HCT116 (cell line): ENCODE measurements around the gene PNPLA6.

Experiments
- CTCF ChIP-seq, 3 experiments: fragments of 200-600 bp in 1 of 3; sonication (generic) in 1 of 3; IDR thresholded peaks in 2 of 3; conservative IDR thresholded peaks in 1 of 3; 2 replicates each; pipeline ENCODE4 v1.5.1; 2012 to 2017; ENCODE audit warnings: low read depth in 2 of 3, low read length in 2 of 3, antibody characterized with exemption in 1 of 3, borderline replicate concordance in 1 of 3, control low read depth in 1 of 3, mild to moderate bottlenecking in 1 of 3, mixed read lengths in 1 of 3, mixed run types in 1 of 3, moderate library complexity in 1 of 3; ENCODE audit not compliant: insufficient read depth in 1 of 3
- POLR2A ChIP-seq: IDR thresholded peaks from 2 replicates; pipeline ENCODE4 v1.7.0; 2011; ENCODE audit warnings: borderline replicate concordance; ENCODE audit not compliant: insufficient read depth, insufficient read length; ENCODE audit errors: extremely low read depth
- POLR2AphosphoS5 ChIP-seq: IDR thresholded peaks from 2 replicates; pipeline ENCODE4 v1.6.1; 2011; ENCODE audit warnings: mild to moderate bottlenecking, low read depth, low read length, moderate library complexity
- RAD21 ChIP-seq: IDR thresholded peaks from 2 replicates; pipeline ENCODE4 v1.6.1; 2012; ENCODE audit warnings: low read depth, mild to moderate bottlenecking
- TF ChIP-seq, protein P1 (sequence below): IDR thresholded peaks from 2 replicates; pipeline ENCODE4 v1.6.1; 2011; ENCODE audit warnings: mild to moderate bottlenecking, low read length, moderate library complexity; ENCODE audit not compliant: insufficient replicate concordance; ENCODE audit errors: extremely low read depth

DNA sequence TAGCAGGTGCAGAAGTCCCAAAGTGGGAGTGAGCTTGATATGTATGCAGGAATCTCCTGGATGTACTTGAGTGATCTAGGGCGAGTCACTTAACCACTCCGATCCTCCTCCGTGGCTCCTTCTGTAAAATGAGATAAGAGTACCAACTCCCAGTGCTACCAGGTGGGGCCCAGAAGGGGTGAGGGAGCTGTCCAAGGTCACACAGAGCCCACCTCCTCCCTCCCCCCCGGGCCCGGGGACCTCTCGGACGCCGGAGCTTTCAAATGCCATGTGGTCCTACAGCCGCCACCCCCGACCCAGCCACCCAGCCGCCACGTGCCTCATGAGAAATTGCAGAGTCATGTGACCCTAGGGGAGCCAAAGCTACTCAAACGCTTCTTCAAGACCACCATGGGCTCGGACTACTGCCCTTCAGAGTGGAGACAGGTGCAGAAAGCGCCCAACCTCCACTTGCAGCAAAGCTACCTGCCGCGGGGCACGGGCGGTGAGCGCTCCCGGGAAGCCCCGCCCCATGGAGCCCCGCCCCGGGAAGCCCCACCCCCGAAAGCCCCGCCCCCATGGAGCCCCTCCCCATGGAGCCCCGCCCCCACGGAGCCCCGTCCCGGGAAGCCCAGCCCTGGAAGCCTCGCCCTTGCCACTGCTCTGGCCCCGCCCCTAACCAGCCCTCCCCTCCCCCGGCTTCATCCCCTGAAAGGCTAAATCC is 29.7 kb upstream of the PNPLA6 start:
- TF ChIP-seq POLR2A = peak; percentile 31
- TF ChIP-seq RAD21 = no peak
- TF ChIP-seq CTCF (IDR thresholded peaks at IDR 0.05 in 2 of 3, conservative IDR thresholded peaks at IDR 0.05 in 1 of 3; ENCODE audit: borderline replicate concordance in 1 of 3, insufficient read depth in 1 of 3, low read depth in 2 of 3, low read length in 2 of 3) = no peak
- TF ChIP-seq, protein P1, sequence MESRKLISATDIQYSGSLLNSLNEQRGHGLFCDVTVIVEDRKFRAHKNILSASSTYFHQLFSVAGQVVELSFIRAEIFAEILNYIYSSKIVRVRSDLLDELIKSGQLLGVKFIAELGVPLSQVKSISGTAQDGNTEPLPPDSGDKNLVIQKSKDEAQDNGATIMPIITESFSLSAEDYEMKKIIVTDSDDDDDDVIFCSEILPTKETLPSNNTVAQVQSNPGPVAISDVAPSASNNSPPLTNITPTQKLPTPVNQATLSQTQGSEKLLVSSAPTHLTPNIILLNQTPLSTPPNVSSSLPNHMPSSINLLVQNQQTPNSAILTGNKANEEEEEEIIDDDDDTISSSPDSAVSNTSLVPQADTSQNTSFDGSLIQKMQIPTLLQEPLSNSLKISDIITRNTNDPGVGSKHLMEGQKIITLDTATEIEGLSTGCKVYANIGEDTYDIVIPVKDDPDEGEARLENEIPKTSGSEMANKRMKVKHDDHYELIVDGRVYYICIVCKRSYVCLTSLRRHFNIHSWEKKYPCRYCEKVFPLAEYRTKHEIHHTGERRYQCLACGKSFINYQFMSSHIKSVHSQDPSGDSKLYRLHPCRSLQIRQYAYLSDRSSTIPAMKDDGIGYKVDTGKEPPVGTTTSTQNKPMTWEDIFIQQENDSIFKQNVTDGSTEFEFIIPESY = no peak
- TF ChIP-seq POLR2AphosphoS5 = peak; percentile 75
